Thoracic aorta endothelial cell (primary cell): ENCODE results near the gene GOLGA6B. TPM values are rescaled to one million over a fixed set of nuclear protein-coding genes. Genes with fewer than 3 reads are reported as not detected.

Experiments used
- small RNA-seq: library from RNA; depleted of rRNA; stranded (forward); fragments of <200 nt; gene quantifications from one replicate; pipeline ENCODE3, GENCODE V24; 2012
- total RNA-seq: library from RNA; depleted of rRNA; stranded (reverse); fragments of >200 nt; gene quantifications from 2 replicates; pipeline ENCODE4 v1.2.3, GENCODE V29; 2012

Gene GOLGA6B
- not detected in 2 replicates for total RNA-seq

GRCh38 chr15:72654397-72654796 lies at the start of gene GOLGA6B:
TSS of gene GOLGA6B (plus strand) at chr15:72654697. CDS start at chr15:72654738, 41 bp downstream.

GRCh38 chr15:72685925-72686794 lies 31.7 kb downstream of the GOLGA6B start, which contains the start of the genes BBS4 and HIGD2B:
TSS of gene BBS4 (plus strand) at chr15:72686207. CDS start at chr15:72686228, 21 bp downstream.
TSS of gene HIGD2B (minus strand) at chr15:72686182. CDS start at chr15:72676374, 9,808 bp downstream.

Small RNA genes within 50 kb of the gene (small RNA-seq; reads per million reads assigned to genes)
- not detected for gene RN7SL853P

Other genes with a start within 250 kb of the GOLGA6B start
- gene ARIH1, start 180.4 kb upstream of the GOLGA6B start, total RNA-seq: 59.6 and 63.4 TPM in 2 replicates
- gene HIGD2B, start 31.5 kb downstream of the GOLGA6B start, total RNA-seq: not detected in 2 replicates
- gene BBS4, start 31.5 kb downstream of the GOLGA6B start, total RNA-seq: 8.9 and 10.8 TPM in 2 replicates
- gene ADPGK, start 129.1 kb downstream of the GOLGA6B start, total RNA-seq: 56.1 and 66.0 TPM in 2 replicates